Loucy (cell line): ENCODE data around the gene SERPINA1.
"Not testable (repeated sequence)": the region's sequence is repeated elsewhere in the genome, so short reads cannot be mapped to it uniquely, and the experiment has no call there.

ENCODE experiments used
- H2AFZ ChIP-seq: fragments of 200-600 bp; sonication (generic); 2 replicates; pipeline ENCODE4 v1.6.0; 2016; ENCODE audit warnings: antibody characterized with exemption, mild to moderate bottlenecking, low read length, moderate library complexity
- H3F3A ChIP-seq: fragments of 200-600 bp; 2 replicates; pipeline ENCODE4 v1.6.0; 2016; ENCODE audit warnings: antibody characterized with exemption, low read depth, mild to moderate bottlenecking
- H3K27me3 ChIP-seq: fragments of 200-600 bp; sonication (generic); 2 replicates; pipeline ENCODE4 v1.6.1; 2014; ENCODE audit warnings: low read length, mild to moderate bottlenecking; ENCODE audit not compliant: insufficient read depth, poor library complexity, severe bottlenecking
- H3K36me3 ChIP-seq: fragments of 200-600 bp; sonication (generic); 2 replicates; pipeline ENCODE4 v1.6.1; 2016; ENCODE audit warnings: low read length; ENCODE audit not compliant: insufficient read depth
- H3K4me1 ChIP-seq: fragments of 200-600 bp; sonication (generic); 2 replicates; pipeline ENCODE4 v1.5.1; 2014; ENCODE audit warnings: low read length, mild to moderate bottlenecking; ENCODE audit not compliant: insufficient read depth, poor library complexity, severe bottlenecking
- H3K4me2 ChIP-seq: fragments of 200-600 bp; sonication (generic); 2 replicates; pipeline ENCODE4 v1.6.0; 2014; ENCODE audit warnings: antibody characterized with exemption, low read length, low read depth, mild to moderate bottlenecking; ENCODE audit not compliant: poor library complexity, severe bottlenecking
- H3K4me3 ChIP-seq: fragments of 200-600 bp; sonication (generic); 2 replicates; pipeline ENCODE4 v1.5.1; 2014; ENCODE audit warnings: low read length, mild to moderate bottlenecking, mixed read lengths; ENCODE audit not compliant: poor library complexity, severe bottlenecking
- H3K79me2 ChIP-seq: fragments of 200-600 bp; sonication (generic); 2 replicates; pipeline ENCODE4 v1.6.1; 2014; ENCODE audit warnings: low read length; ENCODE audit not compliant: insufficient read depth
- H3K9ac ChIP-seq: fragments of 200-600 bp; sonication (generic); 2 replicates; pipeline ENCODE4 v1.6.0; 2014; ENCODE audit warnings: mild to moderate bottlenecking, low read depth, low read length, moderate library complexity; ENCODE audit not compliant: poor library complexity, severe bottlenecking
- H3K9me2 ChIP-seq: fragments of 200-600 bp; sonication (generic); replicated peaks from 2 replicates; pipeline ENCODE4 v1.6.1; 2016; ENCODE audit warnings: low read depth, low read length, mixed read lengths
- H3K9me3 ChIP-seq: fragments of 200-600 bp; sonication (generic); 2 replicates; pipeline ENCODE4 v1.6.1; 2014; ENCODE audit warnings: mild to moderate bottlenecking, antibody characterized with exemption, low read length, low read depth; ENCODE audit not compliant: insufficient read depth
- H4K20me1 ChIP-seq: fragments of 200-600 bp; sonication (generic); 2 replicates; pipeline ENCODE4 v1.6.0; 2014; ENCODE audit warnings: antibody characterized with exemption, low read length, mild to moderate bottlenecking; ENCODE audit not compliant: insufficient read depth, poor library complexity, severe bottlenecking
- CTCF ChIP-seq: fragments of 200-600 bp; sonication (generic); conservative IDR thresholded peaks from 2 replicates; pipeline ENCODE4 v1.5.1; 2014; ENCODE audit warnings: mild to moderate bottlenecking, antibody characterized with exemption, low read length
- EZH2phosphoT487 ChIP-seq: fragments of 200-600 bp; IDR thresholded peaks from 2 replicates; pipeline ENCODE4 v1.6.1; 2018; ENCODE audit warnings: antibody characterized with exemption, mild to moderate bottlenecking, moderate library complexity, borderline replicate concordance

SERPINA1 gene

GRCh38 chr14:94370524-94370910, 17.9 kb downstream of the SERPINA1 start:
- no peak overlapping the region for H2AFZ ChIP-seq
- H4K20me1 ChIP-seq = no peaks in the 10 kb centered on the region
- no peak for TF ChIP-seq CTCF
- TF ChIP-seq EZH2phosphoT487 = no peak
- no peak overlapping the region for H3K4me3 ChIP-seq
- no peak overlapping the region for H3K4me2 ChIP-seq
- H3F3A ChIP-seq = no peaks in the 10 kb centered on the region
- H3K4me1 ChIP-seq = no peaks in the 10 kb centered on the region
- H3K79me2 ChIP-seq = no peaks in the 10 kb centered on the region
- no peaks in the 10 kb centered on the region for H3K27me3 ChIP-seq
- no peak overlapping the region for H3K9ac ChIP-seq
- H3K9me2 ChIP-seq = no peaks in the 10 kb centered on the region
- H3K36me3 ChIP-seq = no peaks in the 10 kb centered on the region
- no peaks in the 10 kb centered on the region; the same call in 1 of the 2 replicates for H3K9me3 ChIP-seq

GRCh38 chr14:94369766-94370523, 18.5 kb downstream of the SERPINA1 start:
- H3F3A ChIP-seq, H2AFZ ChIP-seq, H3K4me1 ChIP-seq, H3K4me3 ChIP-seq, H3K27me3 ChIP-seq, H3K9me3 ChIP-seq, H3K9ac ChIP-seq, H3K36me3 ChIP-seq, H4K20me1 ChIP-seq, H3K4me2 ChIP-seq, H3K79me2 ChIP-seq, H3K9me2 ChIP-seq: not testable (repeated sequence)

- Histone ChIP-seq H3K79me2 (no peaks in the 10 kb centered on the region), H4K20me1 (no peaks in the 10 kb centered on the region), H3K4me2 (no peak overlapping the region), H3K36me3 (no peaks in the 10 kb centered on the region), H3K4me1 (no peaks in the 10 kb centered on the region), H2AFZ (no peak overlapping the region), H3K9ac (no peak overlapping the region), H3K9me3 (no peaks in the 10 kb centered on the region), H3K27me3 (no peaks in the 10 kb centered on the region), H3K4me3 (no peak overlapping the region), H3F3A (no peaks in the 10 kb centered on the region), H3K9me2 (no peaks in the 10 kb centered on the region)
- no peak for TF ChIP-seq EZH2phosphoT487
- no peak for TF ChIP-seq CTCF
Measured at GRCh38 chr14:94368956-94369355, 19.4 kb downstream of the SERPINA1 start.

GRCh38 chr14:94368243-94368590, 20.2 kb downstream of the SERPINA1 start:
- Histone ChIP-seq H3K4me1 (no peaks in the 10 kb centered on the region), H3K4me3 (no peak overlapping the region)

More at GRCh38 chr14:94368243-94368590, 20.2 kb downstream of the SERPINA1 start:
- Histone ChIP-seq H3K4me2 (no peak overlapping the region), H3K36me3 (no peaks in the 10 kb centered on the region), H3K9me3 (no peaks in the 10 kb centered on the region), H3K9me2 (no peaks in the 10 kb centered on the region), H3K27me3 (no peaks in the 10 kb centered on the region), H3K9ac (no peak overlapping the region), H3K79me2 (no peaks in the 10 kb centered on the region), H3F3A (no peaks in the 10 kb centered on the region), H4K20me1 (no peaks in the 10 kb centered on the region), H2AFZ (no peak overlapping the region)
- TF ChIP-seq EZH2phosphoT487 = no peak
- TF ChIP-seq CTCF = no peak
